NCI-H2196 (cell line): ENCODE results near the gene TAMALIN.
"Not testable (repeated sequence)": the region's sequence is repeated elsewhere in the genome, so short reads cannot be mapped to it uniquely, and the experiment has no call there.

ENCODE experiments used
- DNase-seq: peaks from one replicate; lab custom pipeline; 2025; ENCODE audit not compliant: unreplicated experiment; lab: John Stamatoyannopoulos, UW

TAMALIN gene

DNA sequence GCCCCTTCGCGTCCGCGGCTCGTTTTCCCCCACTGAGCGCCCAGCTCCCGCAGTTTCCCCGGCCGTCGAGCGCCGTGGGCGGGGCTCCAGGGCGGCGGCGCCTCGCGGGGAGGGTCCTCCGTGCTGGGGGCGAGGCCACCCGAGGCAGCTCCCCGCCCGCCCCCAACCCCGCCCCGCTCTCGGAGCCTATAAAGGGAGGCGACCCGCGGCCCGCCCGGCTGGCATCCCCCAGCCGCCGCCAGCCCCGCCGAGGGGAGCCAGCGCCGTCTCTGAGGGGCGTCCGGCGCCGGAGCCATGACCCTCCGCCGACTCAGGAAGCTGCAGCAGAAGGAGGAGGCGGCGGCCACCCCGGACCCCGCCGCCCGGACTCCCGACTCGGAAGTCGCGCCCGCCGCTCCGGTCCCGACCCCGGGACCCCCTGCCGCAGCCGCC lies at the start of gene TAMALIN:
TAMALIN (plus strand) TSS at position 221 of the 432 bp plus-strand sequence; CDS start at position 295, 74 bp downstream.
- peak; percentile 35 for DNase-seq

DNA sequence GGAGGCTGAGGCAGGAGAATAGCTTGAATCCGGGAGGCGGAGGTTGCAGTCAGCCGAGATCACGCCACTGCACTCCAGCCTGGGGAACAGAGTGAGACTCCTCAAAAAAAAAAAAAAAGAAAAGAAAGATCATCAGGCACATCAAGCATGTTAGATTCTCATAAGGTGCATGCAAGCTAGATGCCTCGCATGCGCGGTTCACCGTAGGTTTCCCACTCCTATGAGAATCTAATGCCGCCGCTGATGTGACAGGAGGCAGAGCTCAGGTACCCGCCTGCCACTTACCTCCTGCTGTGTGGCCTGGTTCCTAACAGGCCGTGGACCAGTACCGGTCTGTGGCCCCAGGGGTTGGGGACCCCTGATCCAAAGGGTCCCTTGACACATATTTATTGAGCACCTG lies 48.2 kb upstream of the TAMALIN start:
- DNase-seq: no peak

DNA sequence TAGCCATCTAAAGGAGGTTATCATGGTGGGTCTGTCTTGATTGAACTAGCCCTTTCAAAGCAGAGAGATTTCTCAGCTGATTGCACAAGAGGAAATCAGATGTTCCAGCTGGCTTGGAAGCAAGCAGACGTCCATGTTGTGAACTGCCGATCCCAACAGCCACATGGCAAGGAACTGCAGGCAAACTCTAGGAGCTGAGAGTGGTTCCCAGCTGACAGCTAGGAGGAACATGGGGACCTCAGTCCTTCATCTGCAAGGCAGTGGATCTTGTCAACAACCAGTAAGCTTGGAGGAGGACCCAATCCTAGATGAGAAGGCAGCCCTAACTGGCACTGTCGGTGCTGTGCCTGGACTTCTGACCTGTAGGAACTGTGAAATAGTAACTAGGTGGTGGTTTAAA lies 47.5 kb upstream of the TAMALIN start:
- no peak for DNase-seq

DNA sequence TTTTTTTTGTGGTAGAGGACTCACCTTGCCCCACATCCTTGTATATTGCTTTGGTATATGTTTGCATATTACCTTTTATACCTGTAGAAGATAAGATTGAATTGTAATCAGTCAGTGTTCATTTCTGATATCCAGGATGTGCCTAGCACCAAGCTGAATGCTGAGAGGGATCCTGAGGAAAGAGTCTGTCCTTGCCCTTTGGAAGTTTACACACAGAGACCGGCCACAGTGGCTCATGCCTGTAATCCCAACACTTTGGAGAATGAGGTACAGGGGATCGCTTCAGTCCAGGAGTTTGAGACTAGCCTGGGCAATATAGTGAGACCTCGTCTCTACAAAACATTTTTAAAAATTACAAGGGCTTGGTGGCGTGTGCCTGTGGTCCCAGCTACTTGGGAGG lies 46.8 kb upstream of the TAMALIN start:
- DNase-seq: no peak

DNA sequence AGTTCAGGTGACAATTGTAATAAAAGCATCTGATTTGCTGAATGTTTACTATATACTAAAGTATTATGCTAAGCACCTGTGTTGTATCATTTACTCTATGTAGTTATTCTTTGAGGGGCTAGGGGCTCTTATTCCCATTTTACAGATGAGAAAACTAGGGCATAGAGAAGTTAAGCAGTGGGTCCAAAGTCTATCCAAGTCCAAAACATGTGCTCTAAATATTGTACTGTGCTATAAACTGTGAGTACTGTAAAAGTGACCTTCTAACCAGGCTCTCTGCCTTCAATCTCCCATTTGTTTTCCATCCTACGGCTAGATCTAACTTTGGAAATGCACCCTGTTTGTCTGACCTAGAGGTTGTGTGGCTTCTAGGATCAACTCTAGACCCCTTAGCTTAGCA lies 46.3 kb upstream of the TAMALIN start:
- DNase-seq: no peak

DNA sequence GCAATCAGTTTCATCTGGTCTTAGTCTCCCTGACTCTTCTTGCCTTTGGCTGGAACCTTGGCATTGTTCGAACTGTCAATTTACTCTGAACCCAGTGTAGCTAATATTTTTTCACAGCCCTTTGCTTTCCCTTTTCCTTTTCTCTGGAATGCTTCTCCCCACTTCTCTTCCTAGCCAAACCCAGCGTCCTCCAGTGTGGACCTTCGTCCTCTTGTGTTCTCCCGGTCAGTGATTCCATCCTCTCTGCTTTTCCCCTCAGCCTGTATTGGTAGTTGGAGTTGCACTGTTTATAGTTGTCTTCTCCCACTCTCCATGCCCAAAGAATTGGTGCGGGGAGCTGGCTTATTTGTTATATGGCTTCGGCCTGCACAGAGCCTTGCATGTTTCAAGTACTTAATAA lies 45.9 kb upstream of the TAMALIN start:
- no peak for DNase-seq

DNA sequence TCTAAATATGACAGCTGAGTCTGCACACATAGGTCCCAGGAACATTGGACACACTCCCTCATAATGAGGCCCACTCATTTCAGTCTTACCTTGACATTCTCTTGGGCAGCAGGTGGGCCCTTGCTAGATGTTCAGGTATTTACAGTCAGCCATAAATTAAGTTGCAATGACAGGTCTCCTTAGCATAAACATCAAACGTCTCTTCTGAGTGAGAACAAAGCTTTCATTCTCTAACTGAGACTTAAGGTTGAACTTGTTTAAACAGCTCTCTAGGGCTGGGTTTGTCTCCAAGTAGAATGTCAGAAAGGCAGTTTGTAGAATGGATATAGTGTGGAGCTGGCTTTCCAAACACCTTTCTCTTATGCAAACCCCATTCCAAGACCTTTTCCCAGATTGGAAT lies 44.9 kb upstream of the TAMALIN start:
- no peak for DNase-seq

DNA sequence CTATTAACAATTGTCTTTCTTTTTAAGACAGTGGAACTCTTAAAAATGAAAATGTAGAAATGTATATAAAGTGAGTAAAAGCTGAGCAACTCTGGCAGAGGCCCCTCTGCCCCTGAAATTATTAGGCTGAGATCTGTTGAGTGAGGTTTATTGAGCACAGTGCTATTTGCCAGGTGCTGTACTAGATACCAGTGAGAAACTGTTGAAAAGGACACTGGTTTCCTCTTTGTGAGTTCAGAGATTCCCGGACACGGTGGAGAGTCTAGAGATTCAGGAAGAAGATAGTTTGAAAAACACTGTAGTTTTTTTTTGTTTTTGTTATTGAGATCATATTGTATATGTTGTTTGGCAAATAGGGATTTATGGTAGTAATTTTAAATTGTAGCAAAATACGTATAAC lies 44.0 kb upstream of the TAMALIN start:
- DNase-seq: no peak

DNA sequence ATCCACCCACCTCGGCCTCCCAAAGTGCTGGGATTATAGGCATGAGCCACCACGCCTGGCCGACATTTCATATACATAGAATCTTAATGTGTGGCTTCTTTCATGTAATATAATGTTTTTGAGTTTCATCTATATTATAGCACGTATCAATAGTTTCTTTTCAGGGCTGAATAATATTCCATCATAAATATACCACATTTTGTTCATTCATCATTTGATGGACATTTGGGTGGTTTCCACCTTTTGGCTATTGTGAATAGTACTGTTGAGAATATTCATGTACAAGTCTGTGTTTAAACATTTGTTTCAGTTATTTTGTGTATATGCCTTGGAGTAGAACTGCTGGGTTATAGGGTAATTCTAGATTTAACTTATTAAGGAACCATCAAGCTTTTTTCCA lies 43.3 kb upstream of the TAMALIN start:
- no peak for DNase-seq

DNA sequence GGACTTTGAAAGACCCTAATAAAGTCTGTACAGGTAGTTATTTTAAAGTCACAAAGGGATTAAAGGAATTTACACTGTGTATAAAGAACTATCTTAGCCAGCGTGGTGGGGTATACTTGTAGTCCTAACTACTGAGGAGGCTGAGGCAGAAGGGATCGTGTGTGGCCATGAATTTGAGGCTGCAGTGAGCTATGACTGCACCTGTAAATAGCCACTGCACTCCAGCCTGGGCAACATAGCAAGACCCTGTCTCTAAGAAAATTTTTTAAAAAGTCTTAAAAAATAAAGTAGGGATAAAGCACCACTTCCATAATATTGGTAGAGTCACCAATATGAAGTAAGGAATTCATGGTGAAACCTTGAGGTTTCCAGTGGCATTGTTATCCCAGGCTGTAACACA lies 37.1 kb upstream of the TAMALIN start:
- no peak for DNase-seq

DNA sequence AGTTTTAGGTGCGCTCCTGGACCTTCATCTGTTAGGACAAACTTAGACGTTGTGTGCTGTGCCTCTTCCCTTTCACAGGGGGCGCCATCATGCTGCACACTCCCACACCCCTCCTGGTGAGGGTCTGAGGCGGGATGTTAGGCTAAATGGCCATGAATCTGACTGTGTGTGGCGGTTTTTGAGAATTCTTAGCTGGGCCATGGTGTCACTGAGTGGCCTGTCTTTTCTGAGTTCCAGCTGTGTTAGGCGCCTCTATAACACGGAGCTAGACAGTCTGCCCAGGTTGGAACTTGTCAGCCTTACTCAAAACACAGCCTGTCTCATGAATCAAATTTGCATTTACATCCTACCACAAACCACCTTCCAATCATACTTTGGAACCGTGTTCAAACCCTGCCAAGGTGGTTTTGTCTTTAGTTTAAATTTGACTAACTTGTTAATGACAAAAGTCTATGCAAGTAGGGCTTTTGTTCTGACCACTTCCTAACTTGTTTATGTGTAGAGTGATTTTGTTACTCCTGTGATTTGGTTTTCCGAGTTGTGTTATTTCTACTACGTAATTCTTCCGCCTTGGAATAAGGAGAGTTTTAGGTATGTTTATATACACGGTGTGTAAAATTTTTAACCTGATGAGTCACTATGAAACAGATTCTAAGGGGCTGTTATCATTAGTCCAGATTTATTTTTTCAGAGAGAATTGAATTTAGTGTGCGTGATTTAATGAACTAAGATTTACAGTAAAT lies 35.7 kb upstream of the TAMALIN start:
- DNase-seq: no peak

DNA sequence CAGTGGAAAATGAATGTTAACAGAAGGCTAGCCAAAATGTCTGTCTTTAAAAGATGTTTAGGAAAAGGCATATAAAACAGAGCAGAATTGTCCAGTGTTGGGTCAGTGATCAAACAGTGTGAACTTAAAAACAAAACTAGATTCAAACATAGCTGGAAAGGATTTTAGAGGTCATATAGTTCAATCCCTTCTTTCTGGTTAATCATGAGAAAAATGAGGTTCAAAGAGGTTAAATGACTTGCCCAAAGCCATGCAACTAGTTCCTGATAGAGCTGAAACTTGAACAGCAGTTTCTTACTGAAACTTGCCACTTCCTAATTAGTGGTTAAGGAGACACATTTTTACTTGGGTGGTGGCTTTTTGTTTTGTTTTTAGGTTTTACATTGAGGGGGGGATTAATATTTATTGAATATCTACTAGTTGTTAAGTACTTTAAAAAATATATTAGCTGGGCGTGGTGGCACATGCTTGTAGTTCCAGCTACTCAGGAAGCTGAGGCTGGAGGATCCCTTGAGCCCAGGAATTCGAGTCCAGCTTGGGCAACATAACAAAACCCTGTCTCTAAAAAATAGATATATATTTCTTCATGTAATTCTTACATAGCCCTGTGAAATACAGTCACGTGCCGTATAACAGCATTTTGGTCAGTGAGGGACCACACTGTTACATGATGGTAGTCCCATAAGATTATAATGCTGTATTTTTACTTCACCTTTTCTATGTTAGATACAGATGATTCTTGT lies 34.9 kb upstream of the TAMALIN start:
- no peak for DNase-seq

DNA sequence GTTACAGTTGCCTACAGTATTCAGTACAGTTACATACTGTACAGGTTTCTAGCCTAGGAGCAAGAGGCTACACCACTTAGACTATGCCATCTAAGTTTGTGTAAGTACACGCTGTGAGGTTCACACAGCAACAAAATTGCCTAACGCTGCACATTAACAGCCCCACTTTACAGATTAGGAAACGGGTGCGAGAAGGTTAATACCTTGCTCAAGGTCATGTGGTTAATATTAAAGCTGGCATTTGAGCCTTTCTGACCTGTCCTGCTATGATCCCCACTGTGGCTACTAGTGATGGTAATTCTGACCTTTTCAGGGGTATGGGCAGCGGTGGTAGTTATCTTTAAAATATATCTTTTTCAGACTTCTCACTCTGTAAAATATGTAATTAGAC lies 34.3 kb upstream of the TAMALIN start:
- DNase-seq: no peak

DNA sequence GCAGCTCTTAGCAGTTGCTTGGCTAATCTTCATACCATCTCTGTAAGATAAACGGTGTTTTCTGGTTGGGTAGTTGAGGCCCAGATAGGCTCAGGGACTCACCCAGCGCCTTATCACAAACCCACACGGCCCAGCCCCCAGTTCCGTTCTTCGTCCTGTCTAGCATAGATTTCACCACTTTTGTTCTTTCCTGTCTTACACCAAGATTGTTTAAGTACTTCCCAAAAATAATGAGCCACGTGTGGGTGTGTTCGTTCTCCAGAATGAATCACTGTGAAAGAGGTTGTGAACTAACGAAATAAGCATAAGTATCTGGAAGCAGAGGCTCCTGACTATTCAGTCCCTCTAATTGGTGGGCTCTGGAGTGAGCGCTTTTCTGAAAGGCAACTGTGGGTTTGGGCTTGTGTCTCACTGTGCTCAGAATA lies 33.9 kb upstream of the TAMALIN start:
- DNase-seq: no peak

DNA sequence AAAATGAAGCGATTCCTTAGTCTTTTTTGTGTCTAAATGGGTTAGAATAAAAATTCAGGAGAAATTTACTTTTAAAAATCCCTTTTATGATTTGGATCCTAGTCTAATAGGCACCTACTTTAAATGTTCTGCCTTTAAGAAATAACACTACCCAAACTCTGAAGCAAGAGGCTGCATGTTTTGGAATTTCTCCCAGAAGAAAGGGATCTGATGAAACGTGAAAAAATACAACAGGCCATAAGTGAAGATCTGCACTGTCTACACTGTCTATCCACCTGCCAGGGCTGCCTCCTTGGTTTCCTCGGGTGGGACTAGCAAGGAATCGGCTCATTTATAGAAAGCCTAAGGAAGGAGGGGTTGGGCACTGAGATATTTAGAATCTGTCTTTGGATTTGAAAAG lies 33.2 kb upstream of the TAMALIN start:
- no peak for DNase-seq

DNA sequence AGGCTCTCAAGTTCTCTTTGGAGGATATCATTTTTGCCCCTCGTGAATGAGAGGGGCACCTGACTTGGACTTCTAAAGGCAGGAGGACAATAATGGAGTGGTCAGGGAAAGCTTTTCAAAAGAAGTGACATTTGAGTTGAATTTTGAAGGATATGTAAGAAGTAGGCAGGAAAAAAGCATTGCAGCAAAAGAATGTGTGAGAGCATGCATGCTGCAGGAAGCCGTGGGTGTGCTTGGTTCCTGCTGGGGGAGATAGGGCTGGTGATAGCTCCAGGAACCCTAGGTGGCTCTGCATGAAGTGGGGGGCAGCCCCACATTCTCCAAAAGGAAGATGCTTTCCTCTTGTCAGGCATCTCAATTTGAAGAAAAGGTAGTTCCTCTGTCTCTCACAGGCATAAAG lies 32.1 kb upstream of the TAMALIN start:
- no peak for DNase-seq

DNA sequence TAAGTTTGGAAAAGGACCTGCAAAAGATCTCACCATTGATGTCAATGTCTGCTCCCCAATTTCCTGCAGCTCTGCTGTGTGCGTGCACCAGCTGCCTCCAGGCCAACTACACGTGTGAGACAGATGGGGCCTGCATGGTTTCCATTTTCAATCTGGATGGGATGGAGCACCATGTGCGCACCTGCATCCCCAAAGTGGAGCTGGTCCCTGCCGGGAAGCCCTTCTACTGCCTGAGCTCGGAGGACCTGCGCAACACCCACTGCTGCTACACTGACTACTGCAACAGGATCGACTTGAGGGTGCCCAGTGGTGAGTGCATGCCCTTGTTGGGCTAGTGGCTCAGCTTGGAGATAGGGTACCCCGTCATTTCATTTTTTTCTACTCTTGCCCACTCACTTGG lies 31.6 kb upstream of the TAMALIN start:
- DNase-seq: no peak

DNA sequence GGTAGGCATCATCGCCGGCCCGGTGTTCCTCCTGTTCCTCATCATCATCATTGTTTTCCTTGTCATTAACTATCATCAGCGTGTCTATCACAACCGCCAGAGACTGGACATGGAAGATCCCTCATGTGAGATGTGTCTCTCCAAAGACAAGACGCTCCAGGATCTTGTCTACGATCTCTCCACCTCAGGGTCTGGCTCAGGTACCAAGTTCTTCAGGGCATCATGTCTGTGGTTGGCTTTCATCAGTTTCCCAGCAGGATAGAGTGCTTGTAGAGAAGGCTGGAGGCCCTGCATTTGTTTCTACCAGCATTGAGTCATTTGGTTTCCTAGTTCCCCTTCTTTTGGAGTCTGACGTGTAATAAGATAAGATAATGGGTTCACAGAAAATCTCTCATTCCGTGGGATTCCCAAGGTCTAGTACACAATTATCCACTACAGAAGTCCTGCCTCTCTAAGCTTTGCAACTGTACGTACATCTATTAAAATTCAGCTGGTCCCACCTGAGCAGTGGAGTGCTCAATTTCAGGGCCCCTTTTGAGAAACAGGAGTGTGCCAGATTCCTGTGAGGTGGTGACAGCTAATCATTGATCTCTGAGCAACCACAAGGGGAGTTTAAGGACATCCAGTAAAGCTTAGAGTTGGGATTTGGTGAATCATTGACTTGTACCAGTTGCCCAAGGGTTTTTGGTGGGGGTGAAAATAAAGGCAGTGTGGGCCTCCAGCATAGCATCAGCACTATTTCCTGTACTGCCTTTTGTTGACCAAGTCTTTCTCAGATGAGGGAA lies 30.2 kb upstream of the TAMALIN start:
- DNase-seq: no peak

DNA sequence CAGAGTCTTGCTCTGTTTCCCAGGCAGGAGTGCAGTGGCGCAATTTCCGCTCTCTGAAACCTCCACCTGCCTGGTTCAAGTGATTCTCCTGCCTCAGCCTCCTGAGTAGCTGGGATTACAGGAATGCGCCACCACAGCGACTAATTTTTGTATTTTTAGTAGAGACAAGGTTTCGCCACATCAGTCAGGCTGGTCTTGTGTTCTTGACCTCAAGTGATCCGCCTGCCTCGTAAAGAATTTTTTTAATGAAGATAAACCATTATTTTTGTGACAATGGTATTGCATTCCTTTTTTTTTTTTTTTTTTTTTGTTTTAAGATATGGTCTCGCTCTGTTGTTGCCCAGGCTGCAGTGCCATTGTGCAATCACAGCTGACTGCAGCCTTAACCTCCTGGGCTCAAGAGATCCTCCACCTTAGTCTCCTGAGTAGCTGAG lies 29.4 kb upstream of the TAMALIN start:
- no peak for DNase-seq

DNA sequence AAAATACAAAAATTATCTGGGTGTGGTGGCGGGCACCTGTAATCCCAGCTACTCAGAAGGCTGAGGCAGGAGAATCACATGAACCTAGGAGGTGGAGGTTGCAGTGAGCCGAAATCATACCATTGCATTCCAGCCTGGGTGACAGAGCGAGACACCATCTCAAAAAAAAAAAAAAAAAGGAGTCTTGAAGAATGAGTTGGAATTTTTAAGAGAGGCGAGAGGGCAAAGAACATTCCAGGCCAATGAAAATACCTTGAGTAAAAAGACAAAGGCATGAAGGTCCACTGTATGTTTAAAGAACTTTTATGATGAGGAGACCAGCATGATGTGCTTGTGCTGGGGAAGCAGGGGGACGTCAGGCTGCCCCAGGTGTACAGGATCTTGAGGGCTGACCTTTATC lies 27.4 kb upstream of the TAMALIN start:
- not testable (repeated sequence) for DNase-seq

DNA sequence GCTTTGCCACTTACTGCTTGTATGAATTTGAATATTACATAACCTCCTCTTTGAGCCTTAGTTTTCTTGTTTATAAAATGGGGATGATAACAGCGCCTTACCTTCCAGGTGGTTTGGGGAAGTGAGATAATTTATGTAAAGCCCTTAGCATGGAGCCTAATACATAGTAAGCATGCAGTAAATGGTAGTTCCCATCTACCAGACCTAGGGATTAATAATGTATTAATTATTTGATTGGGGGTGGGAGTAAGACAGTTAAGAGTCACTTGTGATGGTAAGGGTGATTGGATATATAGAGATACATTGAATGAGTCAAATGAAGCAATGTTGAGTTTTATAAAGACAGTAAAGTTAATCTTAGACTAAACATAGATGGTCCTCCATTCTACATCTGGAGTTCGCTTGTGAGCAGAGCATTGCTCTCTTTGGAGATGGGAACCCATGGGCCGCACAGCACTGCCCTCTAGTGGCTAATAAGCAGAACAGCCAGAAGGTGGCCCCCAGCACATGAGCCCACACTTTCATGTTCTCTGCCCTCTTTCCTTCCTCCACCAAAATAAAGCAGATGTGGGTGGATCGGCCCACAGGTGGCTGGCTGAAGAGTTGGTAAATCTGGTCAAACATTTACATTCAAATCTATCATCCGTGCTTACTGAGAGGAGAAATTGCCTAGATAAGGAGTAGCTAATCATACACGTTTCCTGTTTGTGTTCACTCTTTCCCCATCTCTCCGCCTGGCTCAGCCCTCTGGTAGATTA lies 26.5 kb upstream of the TAMALIN start:
- DNase-seq: peak; percentile 73
